GM23338 (cell line): ENCODE data around the gene RNF167.

ENCODE experiments used
- CREB1 ChIP-seq: fragments of 250-450 bp; sonication (Bioruptor Pico); IDR thresholded peaks from 2 replicates; pipeline ENCODE4 v1.5.0; 2020; ENCODE audit warnings: low read depth, mild to moderate bottlenecking, moderate library complexity
- CTCF ChIP-seq, 2 experiments: fragments of 200-600 bp in 1 of 2; sonication (generic) in 1 of 2; conservative IDR thresholded peaks; 2 replicates each; pipeline versions ENCODE4 v1.5.1 to v1.6.1; 2016 to 2017; ENCODE audit warnings: antibody characterized with exemption in 2 of 2, low read depth in 2 of 2, mild to moderate bottlenecking in 2 of 2, moderate library complexity in 1 of 2
- EZH2 ChIP-seq: fragments of 200-600 bp; sonication (generic); IDR thresholded peaks from one replicate; pipeline ENCODE4 v1.8.0; 2017; ENCODE audit warnings: antibody characterized with exemption, mild to moderate bottlenecking, low read depth; ENCODE audit not compliant: unreplicated experiment
- EZH2phosphoT487 ChIP-seq: fragments of 200-600 bp; sonication (generic); IDR thresholded peaks from one replicate; pipeline ENCODE4 v1.8.1; 2018; ENCODE audit warnings: antibody characterized with exemption; ENCODE audit not compliant: unreplicated experiment
- JUNB ChIP-seq: IDR thresholded peaks from one replicate; pipeline ENCODE4 v1.6.1; 2016; ENCODE audit warnings: antibody characterized with exemption; ENCODE audit not compliant: unreplicated experiment
- NANOG ChIP-seq: IDR thresholded peaks from 2 replicates; pipeline ENCODE4 v1.6.1; 2016; ENCODE audit warnings: antibody characterized with exemption, borderline replicate concordance
- POLR2AphosphoS5 ChIP-seq: IDR thresholded peaks from 2 replicates; pipeline ENCODE4 v1.6.1; 2016; ENCODE audit warnings: antibody characterized with exemption, low read depth
- REST ChIP-seq: IDR thresholded peaks from one replicate; pipeline ENCODE4 v1.6.1; 2018; ENCODE audit warnings: antibody characterized with exemption; ENCODE audit not compliant: unreplicated experiment
- ZNF114 ChIP-seq: fragments of 250-450 bp; sonication (Bioruptor Pico); IDR thresholded peaks from 2 replicates; pipeline ENCODE4 v1.5.0; 2020; ENCODE audit warnings: mild to moderate bottlenecking, moderate library complexity
- ZNF331 ChIP-seq: fragments of 250-450 bp; sonication (Bioruptor Pico); IDR thresholded peaks from 2 replicates; pipeline ENCODE4 v1.5.0; 2020; ENCODE audit warnings: low read depth, mild to moderate bottlenecking, moderate library complexity
- TF ChIP-seq, protein P1 (sequence below): IDR thresholded peaks from 2 replicates; pipeline ENCODE4 v1.6.1; 2016; ENCODE audit warnings: antibody characterized with exemption

- TF ChIP-seq ZNF114 (CRISPR knock-in tag): no peak
- TF ChIP-seq CTCF (conservative IDR thresholded peaks at IDR 0.05; ENCODE audit: low read depth in 2 of 2): peak; percentile 43 to 59
- TF ChIP-seq POLR2AphosphoS5: peak; percentile 42; the same call in 1 of the 2 replicates
- no peak for TF ChIP-seq EZH2
- peak; percentile 4 for TF ChIP-seq REST
- no peak for TF ChIP-seq EZH2phosphoT487
- TF ChIP-seq, protein P1, sequence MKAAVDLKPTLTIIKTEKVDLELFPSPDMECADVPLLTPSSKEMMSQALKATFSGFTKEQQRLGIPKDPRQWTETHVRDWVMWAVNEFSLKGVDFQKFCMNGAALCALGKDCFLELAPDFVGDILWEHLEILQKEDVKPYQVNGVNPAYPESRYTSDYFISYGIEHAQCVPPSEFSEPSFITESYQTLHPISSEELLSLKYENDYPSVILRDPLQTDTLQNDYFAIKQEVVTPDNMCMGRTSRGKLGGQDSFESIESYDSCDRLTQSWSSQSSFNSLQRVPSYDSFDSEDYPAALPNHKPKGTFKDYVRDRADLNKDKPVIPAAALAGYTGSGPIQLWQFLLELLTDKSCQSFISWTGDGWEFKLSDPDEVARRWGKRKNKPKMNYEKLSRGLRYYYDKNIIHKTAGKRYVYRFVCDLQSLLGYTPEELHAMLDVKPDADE: no peak
- no peak for TF ChIP-seq CREB1
- TF ChIP-seq JUNB: no peak
- TF ChIP-seq ZNF331 (CRISPR knock-in tag): no peak
- no peak for TF ChIP-seq NANOG
Observed at GRCh38 chr17:4934173-4934979, 5.7 kb upstream of the RNF167 start.
